B cell (primary cell): ENCODE results near the gene SATB2. TPM values are rescaled to one million over a fixed set of nuclear protein-coding genes. Genes with fewer than 3 reads are reported as not detected.

Source experiments
- ATAC-seq: fragments of 200-7000 bp; cut with Tn5 transposase; one replicate; pipeline ENCODE4 v1.10.0; 2021; ENCODE audit warnings: low read depth, mild to moderate bottlenecking, moderate number of reproducible peaks, moderate library complexity
- CTCF ChIA-PET: fragments of 350-600 bp; sonication (Branson Sonifier 250); formaldehyde crosslinking; loops from one replicate; lab custom pipeline; 2021; ENCODE audit warnings: antibody characterized with exemption, inconsistent platforms; lab: Charles Lee
- POLR2A ChIA-PET: fragments of 350-600 bp; sonication (Branson Sonifier 250); formaldehyde crosslinking; loops from one replicate; lab custom pipeline; 2021; ENCODE audit warnings: antibody characterized with exemption; lab: Charles Lee
- DNase-seq: peaks from one replicate; pipeline ENCODE4 v3.0.0; 2013
- H2AFZ ChIP-seq: 2 replicates; pipeline ENCODE4 v1.6.1; 2012; ENCODE audit warnings: mild to moderate bottlenecking, low read depth, low read length; ENCODE audit not compliant: insufficient read depth, poor library complexity, severe bottlenecking
- H3K27ac ChIP-seq, 2 donors: 1 replicate in 1 of 2; 2 replicates in 1 of 2; pipeline ENCODE4 v1.5.1; 2012 to 2013; ENCODE audit warnings: low read length in 2 of 2, mild to moderate bottlenecking in 2 of 2, moderate library complexity in 1 of 2
- H3K27me3 ChIP-seq, 4 experiments: fragments of 200-600 bp in 1 of 4; sonication (generic) in 1 of 4; replicated peaks in 1 of 4; 1 replicate in 2 of 4; 2 replicates in 2 of 4; pipeline versions ENCODE4 v1.6.1 to v1.7.0; 2013 to 2016; ENCODE audit warnings: low read length in 3 of 4, mild to moderate bottlenecking in 2 of 4, mixed read lengths in 1 of 4, moderate library complexity in 1 of 4; ENCODE audit not compliant: insufficient read depth in 4 of 4, control insufficient read depth in 3 of 4; ENCODE audit errors: control extremely low read depth in 1 of 4
- H3K36me3 ChIP-seq, 2 experiments: replicated peaks in 1 of 2; 1 replicate in 1 of 2; 2 replicates in 1 of 2; pipeline versions ENCODE4 v1.6.1 to v1.7.1; 2013; ENCODE audit warnings: low read length in 1 of 2; ENCODE audit not compliant: insufficient read depth in 2 of 2, control insufficient read depth in 1 of 2; ENCODE audit errors: control extremely low read depth in 1 of 2, extremely low read depth in 1 of 2
- H3K4me1 ChIP-seq, 2 donors: fragments of 200-600 bp in 1 of 2; sonication (generic) in 1 of 2; 1 replicate in 1 of 2; 2 replicates in 1 of 2; pipeline versions ENCODE4 v1.5.1 to v1.6.1; 2013 to 2017; ENCODE audit warnings: low read length in 2 of 2; ENCODE audit not compliant: control insufficient read depth in 2 of 2, insufficient read depth in 2 of 2
- H3K4me2 ChIP-seq: replicated peaks from 2 replicates; pipeline ENCODE3; 2012; ENCODE audit warnings: mild to moderate bottlenecking, low read depth, low read length; ENCODE audit not compliant: poor library complexity, severe bottlenecking
- H3K4me3 ChIP-seq, 5 experiments: fragments of 200-600 bp in 1 of 5; sonication (generic) in 1 of 5; 1 replicate in 3 of 5; 2 replicates in 2 of 5; pipeline versions ENCODE4 v1.5.1 to v1.7.0; 2011 to 2016; ENCODE audit warnings: low read length in 4 of 5, mild to moderate bottlenecking in 4 of 5, low read depth in 2 of 5, control low read depth in 1 of 5, moderate library complexity in 1 of 5; ENCODE audit not compliant: insufficient read depth in 1 of 5; ENCODE audit errors: control extremely low read depth in 1 of 5, extremely low read depth in 1 of 5
- H3K79me2 ChIP-seq: fragments of 200-600 bp; sonication (generic); one replicate; pipeline ENCODE4 v1.6.0; 2016; ENCODE audit warnings: low read length; ENCODE audit not compliant: control insufficient read depth, insufficient read depth
- H3K9ac ChIP-seq: fragments of 200-600 bp; sonication (generic); 2 replicates; pipeline ENCODE4 v1.6.1; 2017; ENCODE audit warnings: mild to moderate bottlenecking, low read length, moderate library complexity
- H3K9me3 ChIP-seq, 3 donors: one replicate each; pipeline versions ENCODE4 v1.6.1 to v1.7.1; 2013; ENCODE audit warnings: low read length in 2 of 3; ENCODE audit not compliant: control insufficient read depth in 2 of 3, insufficient read depth in 1 of 3; ENCODE audit errors: control extremely low read depth in 1 of 3
- H4K20me1 ChIP-seq: 2 replicates; pipeline ENCODE4 v1.6.0; 2012; ENCODE audit warnings: mild to moderate bottlenecking, low read length; ENCODE audit not compliant: insufficient read depth, control insufficient read depth, poor library complexity, severe bottlenecking
- H3K27ac Mint-ChIP-seq: one replicate; pipeline ENCODE4 v1.8.0; 2021; ENCODE audit warnings: mixed read lengths
- H3K27me3 Mint-ChIP-seq: one replicate; pipeline ENCODE4 v1.8.0; 2021; ENCODE audit warnings: mixed read lengths
- H3K4me1 Mint-ChIP-seq: one replicate; pipeline ENCODE4 v1.8.0; 2021; ENCODE audit warnings: mixed read lengths
- H3K4me3 Mint-ChIP-seq: one replicate; pipeline ENCODE4 v1.8.0; 2021; ENCODE audit warnings: mixed read lengths
- H3K9me3 Mint-ChIP-seq: one replicate; pipeline ENCODE4 v1.8.0; 2022; ENCODE audit warnings: mixed read lengths; ENCODE audit not compliant: insufficient read depth
- CTCF ChIP-seq: fragments of 200-600 bp; IDR thresholded peaks from one replicate; pipeline ENCODE4 v1.8.0; 2022; ENCODE audit warnings: antibody characterized with exemption, mild to moderate bottlenecking
- EZH2 ChIP-seq: IDR thresholded peaks from 2 replicates; pipeline ENCODE4 v1.6.1; 2012; ENCODE audit warnings: borderline replicate concordance, low read depth, mild to moderate bottlenecking, moderate library complexity, low read length; ENCODE audit not compliant: insufficient read depth, poor library complexity, severe bottlenecking
- WGBS: methylation state at CpG from one replicate; pipeline ENCODE4 v1.1.5; 2013; ENCODE audit warnings: missing lambda C conversion rate; ENCODE audit not compliant: insufficient coverage; 5-methylcytosine and 5-hydroxymethylcytosine counted together
- intact Hi-C: fragments of 100-400 bp; cut with micrococcal nuclease; formaldehyde crosslinking; loops from one replicate; pipeline ENCODE4 v1.10.0; 2022
- polyA plus RNA-seq: library from polyadenylated mRNA; depleted of rRNA; stranded (reverse); fragments of >200 nt; gene quantifications from 2 replicates; pipeline ENCODE4 v1.2.3, GENCODE V29; 2012
- total RNA-seq, 2 donors: library from RNA; stranded (reverse); fragments of 120-200 nt in 1 of 2; gene quantifications; 1 replicate in 1 of 2; 2 replicates in 1 of 2; pipeline versions ENCODE4 v1.2.3 to v1.2.4, GENCODE V29; 2013 to 2022

SATB2 gene
- total and polyA plus RNA-seq, 2 donors (not counting 1 experiment from before 2014, with no cell fraction given): 0.13 to 0.49 TPM

- TF ChIP-seq EZH2 (no peak), CTCF (no peak)
- no peak overlapping the region for H3K4me2 ChIP-seq
- no peak overlapping the region for H2AFZ ChIP-seq
- Mint-ChIP-seq H3K27ac (no peak overlapping the region), H3K9me3 (no peaks in the 10 kb centered on the region), H3K4me1 (no peaks in the 10 kb centered on the region), H3K4me3 (no peak overlapping the region), H3K27me3 (peaks cover 18% of the 10 kb centered on the region)
- POLR2A ChIA-PET: no interaction called here
- intact Hi-C loops: no loop called here
- H3K79me2 ChIP-seq: no peaks in the 10 kb centered on the region
- CTCF ChIA-PET: no interaction called here
- H3K36me3 ChIP-seq: no peaks in the 10 kb centered on the region
- H3K27ac ChIP-seq: no peak overlapping the region
- no peaks in the 10 kb centered on the region for H3K4me1 ChIP-seq
- 80% methylated on average over 1 of the region's 1 CpG for WGBS
- DNase-seq (no peak), ATAC-seq (no peak)
- no peak overlapping the region for H3K9ac ChIP-seq
- H3K9me3 ChIP-seq: no peaks in the 10 kb centered on the region
- no peaks in the 10 kb centered on the region for H4K20me1 ChIP-seq
- no peak overlapping the region for H3K4me3 ChIP-seq
- peaks cover 0 to 3% (median 0%) of the 10 kb centered on the region in 4 experiments for H3K27me3 ChIP-seq
Measured at GRCh38 chr2:199384043-199384442, 73.7 kb downstream of the SATB2 start.

- H2AFZ ChIP-seq: no peak overlapping the region
- H3K36me3 ChIP-seq: no peaks in the 10 kb centered on the region
- no peak overlapping the region for H3K27ac Mint-ChIP-seq
- no peak overlapping the region for H3K4me3 ChIP-seq
- no peaks in the 10 kb centered on the region for H3K4me1 Mint-ChIP-seq
- no peak for TF ChIP-seq CTCF
- no peak overlapping the region for H3K27ac ChIP-seq
- no peaks in the 10 kb centered on the region for H3K9me3 ChIP-seq
- no peaks in the 10 kb centered on the region for H3K4me1 ChIP-seq
- H4K20me1 ChIP-seq: no peaks in the 10 kb centered on the region
- no peak overlapping the region for H3K9ac ChIP-seq
- intact Hi-C loops: no loop called here
- DNase-seq (no peak), ATAC-seq (no peak)
- ChIA-PET POLR2A (no interaction called here), CTCF (no interaction called here)
- peaks cover 0 to 3% (median 0%) of the 10 kb centered on the region in 4 experiments for H3K27me3 ChIP-seq
- H3K4me3 Mint-ChIP-seq: no peak overlapping the region
- H3K4me2 ChIP-seq: no peak overlapping the region
- peaks cover 18% of the 10 kb centered on the region for H3K27me3 Mint-ChIP-seq
- no peaks in the 10 kb centered on the region for H3K9me3 Mint-ChIP-seq
- no peaks in the 10 kb centered on the region for H3K79me2 ChIP-seq
- WGBS: 73% methylated on average over 3 of the region's 4 CpGs
Measured at GRCh38 chr2:199383021-199383420, 74.7 kb downstream of the SATB2 start.
